ENCODE measurements around the gene TOMM34.

DNA sequence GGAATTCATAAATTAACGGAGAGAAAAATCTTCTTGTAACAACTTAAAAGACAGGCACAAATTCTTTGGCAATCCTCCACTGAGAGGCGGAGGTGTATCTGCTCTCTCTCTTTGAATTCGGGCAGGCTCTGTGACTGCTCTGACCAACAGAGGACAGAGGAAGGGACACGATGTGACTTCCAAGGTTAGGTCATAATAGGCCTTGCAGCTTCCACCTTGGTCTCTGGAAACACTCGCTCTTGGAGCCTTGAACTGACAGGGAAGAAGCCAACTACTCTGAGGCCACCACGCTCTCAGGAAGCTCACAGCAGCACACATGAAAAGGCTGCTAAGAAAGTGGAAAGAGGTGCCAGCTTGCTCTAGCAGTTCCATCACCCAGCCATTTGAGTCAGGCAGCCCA lies 14.9 kb downstream of the TOMM34 start:
- TF ChIP-seq, protein P1, sequence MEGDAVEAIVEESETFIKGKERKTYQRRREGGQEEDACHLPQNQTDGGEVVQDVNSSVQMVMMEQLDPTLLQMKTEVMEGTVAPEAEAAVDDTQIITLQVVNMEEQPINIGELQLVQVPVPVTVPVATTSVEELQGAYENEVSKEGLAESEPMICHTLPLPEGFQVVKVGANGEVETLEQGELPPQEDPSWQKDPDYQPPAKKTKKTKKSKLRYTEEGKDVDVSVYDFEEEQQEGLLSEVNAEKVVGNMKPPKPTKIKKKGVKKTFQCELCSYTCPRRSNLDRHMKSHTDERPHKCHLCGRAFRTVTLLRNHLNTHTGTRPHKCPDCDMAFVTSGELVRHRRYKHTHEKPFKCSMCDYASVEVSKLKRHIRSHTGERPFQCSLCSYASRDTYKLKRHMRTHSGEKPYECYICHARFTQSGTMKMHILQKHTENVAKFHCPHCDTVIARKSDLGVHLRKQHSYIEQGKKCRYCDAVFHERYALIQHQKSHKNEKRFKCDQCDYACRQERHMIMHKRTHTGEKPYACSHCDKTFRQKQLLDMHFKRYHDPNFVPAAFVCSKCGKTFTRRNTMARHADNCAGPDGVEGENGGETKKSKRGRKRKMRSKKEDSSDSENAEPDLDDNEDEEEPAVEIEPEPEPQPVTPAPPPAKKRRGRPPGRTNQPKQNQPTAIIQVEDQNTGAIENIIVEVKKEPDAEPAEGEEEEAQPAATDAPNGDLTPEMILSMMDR (IDR thresholded peaks at IDR 0.05 in 2 of 3, conservative IDR thresholded peaks at IDR 0.05 in 1 of 3; ENCODE audit: insufficient read depth in 2 of 3, low read depth in 1 of 3, low read length in 3 of 3), result no peak
- TF ChIP-seq OTX1 (CRISPR knock-in tag; IDR thresholded peaks at IDR 0.05) (no peak), PCBP2 (IDR thresholded peaks at IDR 0.05; ENCODE audit: low read depth, low read length, poor library complexity, severe bottlenecking) (no peak)
